CD1c-positive myeloid dendritic cell (primary cell): Measurements from ENCODE around the gene EIF3L.

Experiments used
- DNase-seq: peaks from one replicate; pipeline ENCODE4 v3.0.0-alpha.2; 2016; ENCODE audit errors: extremely low spot score

Gene EIF3L

GRCh38 chr22:37817705-37818408 lies 31.4 kb upstream of the EIF3L start:
- DNase-seq, result peak; percentile 86

GRCh38 chr22:37818409-37819104 lies 30.7 kb upstream of the EIF3L start:
- peak; percentile 89 for DNase-seq

DNA sequence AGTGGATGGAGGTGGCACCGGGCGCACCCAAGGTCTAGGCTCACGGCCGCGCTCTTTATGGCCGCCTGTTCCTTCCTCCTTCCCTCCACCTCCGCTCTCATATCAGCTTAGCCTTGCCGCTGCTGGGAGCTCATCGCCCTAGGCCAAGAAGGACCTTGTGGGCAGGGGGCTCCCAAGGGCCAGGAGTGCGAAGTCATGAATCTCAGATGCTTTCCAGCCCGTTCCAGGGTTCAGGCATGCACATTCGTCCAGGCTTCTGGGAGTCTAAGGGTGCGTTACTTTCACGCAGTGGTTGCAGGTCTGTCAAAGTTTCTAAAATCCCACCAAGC lies 30.1 kb upstream of the EIF3L start:
- DNase-seq, result no peak

GRCh38 chr22:37820350-37820749 lies 28.9 kb upstream of the EIF3L start:
- no peak for DNase-seq

- DNase-seq, result no peak
Measured at GRCh38 chr22:37822079-37822833, 27.0 kb upstream of the EIF3L start.

- DNase-seq, result no peak
Measured at GRCh38 chr22:37823134-37823985, 25.9 kb upstream of the EIF3L start, which contains the start of gene GALR3. Gene GALR3 (plus strand): TSS chr22:37823382. CDS start chr22:37823407, 25 bp downstream.

DNA sequence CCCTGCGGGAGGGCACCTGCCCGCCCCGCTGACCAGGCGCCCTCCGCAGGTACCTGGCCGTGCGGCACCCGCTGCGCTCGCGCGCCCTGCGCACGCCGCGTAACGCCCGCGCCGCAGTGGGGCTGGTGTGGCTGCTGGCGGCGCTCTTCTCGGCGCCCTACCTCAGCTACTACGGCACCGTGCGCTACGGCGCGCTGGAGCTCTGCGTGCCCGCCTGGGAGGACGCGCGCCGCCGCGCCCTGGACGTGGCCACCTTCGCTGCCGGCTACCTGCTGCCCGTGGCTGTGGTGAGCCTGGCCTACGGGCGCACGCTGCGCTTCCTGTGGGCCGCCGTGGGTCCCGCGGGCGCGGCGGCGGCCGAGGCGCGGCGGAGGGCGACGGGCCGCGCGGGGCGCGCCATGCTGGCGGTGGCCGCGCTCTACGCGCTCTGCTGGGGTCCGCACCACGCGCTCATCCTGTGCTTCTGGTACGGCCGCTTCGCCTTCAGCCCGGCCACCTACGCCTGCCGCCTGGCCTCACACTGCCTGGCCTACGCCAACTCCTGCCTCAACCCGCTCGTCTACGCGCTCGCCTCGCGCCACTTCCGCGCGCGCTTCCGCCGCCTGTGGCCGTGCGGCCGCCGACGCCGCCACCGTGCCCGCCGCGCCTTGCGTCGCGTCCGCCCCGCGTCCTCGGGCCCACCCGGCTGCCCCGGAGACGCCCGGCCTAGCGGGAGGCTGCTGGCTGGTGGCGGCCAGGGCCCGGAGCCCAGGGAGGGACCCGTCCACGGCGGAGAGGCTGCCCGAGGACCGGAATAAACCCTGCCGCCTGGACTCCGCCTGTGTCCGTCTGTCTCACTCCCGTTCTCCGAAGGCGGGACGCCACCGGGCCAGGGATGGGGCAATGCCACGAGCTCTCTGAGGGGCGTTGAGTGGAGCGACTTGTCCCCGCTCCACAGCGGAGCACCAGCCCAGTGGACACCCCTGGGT lies 24.3 kb upstream of the EIF3L start:
- DNase-seq, result peak; percentile 41

GRCh38 chr22:37827056-37827455 lies 22.2 kb upstream of the EIF3L start:
- DNase-seq, result no peak

DNA sequence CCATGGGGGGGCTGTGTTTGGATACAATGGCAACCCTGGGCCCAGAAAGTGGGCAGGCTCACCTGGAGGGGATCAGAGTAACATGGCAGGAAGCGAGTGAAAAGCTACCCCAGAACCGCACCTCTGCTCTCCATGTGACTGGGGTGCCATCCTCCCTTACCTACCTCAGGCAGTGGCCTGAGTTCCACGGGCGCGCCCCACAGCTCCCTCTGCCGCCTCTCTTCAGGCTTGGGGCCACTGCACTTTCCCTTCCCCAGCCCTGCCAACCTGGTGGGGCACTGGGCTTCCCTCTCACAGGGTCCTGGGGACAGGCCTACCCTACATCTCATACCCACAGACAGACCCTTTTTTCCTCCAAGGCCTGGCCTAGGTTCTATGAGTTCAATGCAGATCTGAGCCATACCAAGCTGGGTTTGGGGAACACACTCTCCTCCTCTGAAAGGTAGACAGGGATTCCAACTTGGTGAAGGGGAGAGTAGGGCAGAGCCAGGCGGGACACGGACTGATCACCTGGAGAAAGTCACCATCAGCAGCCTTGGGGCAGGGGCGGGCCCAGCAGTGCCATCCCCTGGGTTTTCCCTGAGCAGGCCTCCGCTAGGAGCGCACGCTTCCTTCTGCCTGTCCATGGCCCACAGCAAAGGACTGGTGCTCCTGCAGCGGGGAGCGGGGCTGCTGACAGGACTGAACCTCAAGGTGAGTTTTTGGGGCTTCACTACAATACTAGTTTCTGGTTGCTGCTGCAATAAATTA lies 19.0 kb upstream of the EIF3L start:
- no peak for DNase-seq

DNA sequence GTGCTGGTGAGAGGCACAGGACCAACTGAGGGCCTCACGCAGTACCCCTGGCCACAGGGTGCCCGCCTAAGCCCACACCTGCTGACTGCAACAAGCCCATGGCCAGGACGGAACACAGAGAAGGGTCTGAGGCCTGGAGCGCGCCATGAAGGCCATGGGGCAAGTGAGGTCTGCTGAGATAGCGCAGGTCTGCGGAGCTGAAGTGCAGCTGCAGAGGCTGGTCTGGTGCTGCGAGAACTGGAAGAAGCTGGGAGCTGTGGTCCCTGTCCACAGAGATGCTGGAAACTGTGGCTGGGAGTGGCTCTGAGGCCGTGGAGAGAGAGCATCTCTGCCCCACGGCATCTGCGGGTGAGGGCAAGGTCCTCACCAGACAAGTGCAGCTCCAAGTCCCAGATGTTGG lies 17.7 kb upstream of the EIF3L start:
- DNase-seq, result no peak

GRCh38 chr22:37832022-37832857 lies 17.0 kb upstream of the EIF3L start:
- DNase-seq, result no peak

GRCh38 chr22:37842015-37842793 lies 7.0 kb upstream of the EIF3L start:
- no peak for DNase-seq

GRCh38 chr22:37843741-37844089 lies 5.5 kb upstream of the EIF3L start:
- DNase-seq, result no peak

DNA sequence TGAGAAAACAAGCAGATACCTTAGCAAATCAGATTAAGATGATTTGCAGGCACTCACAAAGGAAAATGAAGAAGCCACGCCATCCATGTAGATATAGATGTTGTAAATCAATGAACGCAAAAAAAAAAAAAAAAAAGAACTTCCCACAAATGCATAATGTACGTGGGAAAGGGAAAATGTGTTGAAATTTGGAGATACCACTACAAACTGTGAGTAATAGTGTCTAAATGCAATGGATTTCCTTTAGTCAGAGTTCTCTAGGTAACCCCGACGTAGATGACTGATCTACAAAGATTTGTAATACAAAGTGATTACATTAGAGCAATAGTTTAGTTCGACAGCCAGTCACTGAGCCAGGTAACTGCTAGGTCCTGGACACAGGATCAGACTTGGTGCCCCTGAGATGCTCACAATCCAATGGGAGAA lies 4.3 kb upstream of the EIF3L start:
- DNase-seq, result peak; percentile 32

DNA sequence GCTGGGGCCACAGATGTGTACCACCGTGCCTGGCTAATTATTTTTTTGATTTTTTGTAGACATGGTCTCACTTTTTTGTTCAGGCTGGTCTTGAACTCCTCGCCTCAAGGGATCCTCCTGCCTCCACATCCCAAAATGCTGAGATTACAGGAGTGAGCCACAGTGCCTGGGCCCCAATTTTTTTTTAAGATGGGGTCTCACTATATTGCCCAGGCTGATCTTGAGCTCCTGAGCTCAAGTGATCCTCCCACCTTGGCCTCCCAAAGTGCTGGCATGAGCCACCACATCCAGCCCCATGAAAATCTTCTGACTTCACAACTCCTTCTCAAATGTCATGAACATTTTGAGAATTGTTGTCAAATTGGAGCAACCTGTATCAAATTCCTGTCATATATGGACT lies 2.8 kb upstream of the EIF3L start:
- DNase-seq, result no peak

GRCh38 chr22:37848587-37849088 lies 581 bp upstream of the EIF3L start:
- peak; percentile 35 for DNase-seq

DNA sequence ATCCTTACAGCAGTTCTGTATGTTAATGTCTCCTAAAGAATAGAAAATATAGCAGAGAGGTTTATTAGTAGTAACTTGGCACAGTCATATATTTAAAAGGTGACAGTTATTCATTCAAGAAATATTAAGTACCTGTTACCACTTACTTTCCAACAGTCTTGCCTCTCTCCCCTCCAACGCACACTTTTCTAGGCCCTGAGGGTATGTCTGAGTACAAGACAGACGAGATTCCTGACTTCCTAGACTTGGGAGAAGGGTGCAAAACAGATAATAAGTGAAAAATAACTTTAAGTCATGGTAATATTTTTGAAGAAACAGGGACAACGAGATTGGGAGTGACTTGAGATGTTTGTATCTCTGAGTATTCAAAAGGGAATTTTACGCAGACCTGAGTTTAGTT lies 1.6 kb downstream of the EIF3L start:
- no peak for DNase-seq

DNA sequence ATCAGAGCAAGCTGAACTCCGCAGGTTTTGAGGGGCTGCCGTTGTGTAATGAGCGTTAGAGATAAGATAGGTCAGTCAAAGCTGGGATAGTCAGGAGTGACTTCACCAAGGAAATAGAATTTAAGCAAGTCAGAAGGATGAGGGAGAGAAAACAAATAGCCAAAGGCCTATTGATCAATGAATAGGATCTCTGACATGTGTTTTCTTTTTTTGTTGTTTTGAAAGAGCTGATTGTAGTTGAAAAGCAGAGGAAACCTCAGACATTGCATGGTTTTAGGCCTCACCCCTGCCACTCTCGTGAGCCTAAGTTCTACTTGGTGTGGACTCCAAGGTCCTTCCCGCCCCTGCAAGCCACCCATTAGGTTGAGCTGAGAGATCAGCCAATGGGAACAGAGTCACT lies 3.2 kb downstream of the EIF3L start:
- DNase-seq, result no peak
